GM10266 (cell line): ENCODE measurements around the gene TGFBR1.

Source experiments
- DNase-seq: peaks from one replicate; pipeline ENCODE4 v3.0.0; 2012; ENCODE audit errors: extremely low spot score
- TF ChIP-seq, protein P1 (sequence below): IDR thresholded peaks from 2 replicates; pipeline ENCODE4 v1.5.1; 2012; ENCODE audit warnings: mild to moderate bottlenecking, low read depth; ENCODE audit not compliant: control insufficient read depth, insufficient read depth; ENCODE audit errors: missing control alignments

Gene TGFBR1

GRCh38 chr9:99118782-99119466 lies 14.0 kb downstream of the TGFBR1 start:
- TF ChIP-seq, protein P1, sequence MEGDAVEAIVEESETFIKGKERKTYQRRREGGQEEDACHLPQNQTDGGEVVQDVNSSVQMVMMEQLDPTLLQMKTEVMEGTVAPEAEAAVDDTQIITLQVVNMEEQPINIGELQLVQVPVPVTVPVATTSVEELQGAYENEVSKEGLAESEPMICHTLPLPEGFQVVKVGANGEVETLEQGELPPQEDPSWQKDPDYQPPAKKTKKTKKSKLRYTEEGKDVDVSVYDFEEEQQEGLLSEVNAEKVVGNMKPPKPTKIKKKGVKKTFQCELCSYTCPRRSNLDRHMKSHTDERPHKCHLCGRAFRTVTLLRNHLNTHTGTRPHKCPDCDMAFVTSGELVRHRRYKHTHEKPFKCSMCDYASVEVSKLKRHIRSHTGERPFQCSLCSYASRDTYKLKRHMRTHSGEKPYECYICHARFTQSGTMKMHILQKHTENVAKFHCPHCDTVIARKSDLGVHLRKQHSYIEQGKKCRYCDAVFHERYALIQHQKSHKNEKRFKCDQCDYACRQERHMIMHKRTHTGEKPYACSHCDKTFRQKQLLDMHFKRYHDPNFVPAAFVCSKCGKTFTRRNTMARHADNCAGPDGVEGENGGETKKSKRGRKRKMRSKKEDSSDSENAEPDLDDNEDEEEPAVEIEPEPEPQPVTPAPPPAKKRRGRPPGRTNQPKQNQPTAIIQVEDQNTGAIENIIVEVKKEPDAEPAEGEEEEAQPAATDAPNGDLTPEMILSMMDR = no peak
- peak; percentile 50 for DNase-seq

DNA sequence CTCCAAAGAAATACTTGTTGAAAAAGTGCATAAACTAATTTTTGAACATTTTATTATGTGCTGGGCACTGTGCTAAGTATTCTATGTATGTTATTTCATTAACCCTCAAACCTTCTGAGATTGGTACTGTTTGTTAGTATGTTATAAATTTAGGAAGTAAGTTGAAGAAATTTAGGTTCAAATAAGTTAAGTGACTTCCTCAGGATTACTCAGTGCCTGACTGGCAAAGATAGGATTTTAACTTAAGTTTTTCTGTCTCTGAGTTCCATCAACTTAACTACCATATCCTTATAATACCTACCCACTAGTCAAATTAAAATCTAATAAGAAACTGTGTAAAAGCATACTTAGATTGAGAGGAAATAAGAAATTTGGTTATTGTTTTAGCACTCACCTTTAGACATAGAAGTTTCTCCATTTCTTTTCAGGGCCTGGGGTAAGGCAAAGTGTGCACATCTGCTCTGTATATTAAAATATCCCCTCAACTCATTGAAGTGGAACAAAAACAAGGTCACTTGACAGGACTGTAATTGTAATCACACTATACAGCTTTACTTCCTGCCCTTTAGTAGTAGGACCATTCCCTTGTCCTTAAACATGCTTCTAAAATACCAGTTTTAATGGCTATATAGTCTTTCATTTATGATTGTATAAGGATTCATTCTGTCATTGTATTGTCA lies 15.2 kb downstream of the TGFBR1 start:
- DNase-seq = no peak

GRCh38 chr9:99121604-99122003 lies 16.7 kb downstream of the TGFBR1 start:
- TF ChIP-seq, protein P1 = no peak
- no peak for DNase-seq

More for the DNA sequence above, 15.2 kb downstream of the TGFBR1 start:
- TF ChIP-seq, protein P1 = no peak

DNA sequence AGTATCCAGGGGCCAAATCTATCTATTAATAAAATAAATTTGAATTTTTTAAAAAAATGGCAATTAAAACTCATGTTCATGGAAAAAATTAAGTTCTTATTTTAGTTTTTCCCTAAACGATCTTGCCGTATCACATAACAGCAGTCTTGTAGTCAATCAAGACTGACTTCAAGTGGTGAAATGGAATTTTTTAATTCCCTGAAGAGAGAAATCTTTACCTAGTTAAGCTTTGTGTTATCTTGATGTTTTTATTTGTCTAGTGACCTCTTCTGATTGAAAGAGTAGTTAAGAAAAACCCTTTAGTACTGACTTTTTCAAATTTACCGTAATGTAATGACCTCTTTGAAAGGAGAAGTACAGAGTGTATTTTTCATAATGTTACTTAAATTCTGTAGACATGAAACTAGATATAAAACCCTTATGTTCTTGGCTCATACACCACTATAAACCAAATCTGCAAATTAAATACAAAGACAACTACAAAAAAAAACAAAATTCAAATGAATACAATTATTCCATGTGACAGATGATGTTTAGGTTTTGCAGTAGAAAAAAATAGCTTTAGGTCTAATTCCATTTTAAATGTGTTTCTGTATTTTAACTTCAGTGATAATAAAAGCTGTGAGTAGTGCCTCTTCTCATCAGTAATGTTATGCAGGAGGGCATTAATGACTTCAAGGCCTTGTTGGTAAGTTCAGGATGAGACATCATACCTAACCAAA lies 19.8 kb downstream of the TGFBR1 start:
- TF ChIP-seq, protein P1 = no peak
- no peak for DNase-seq

DNA sequence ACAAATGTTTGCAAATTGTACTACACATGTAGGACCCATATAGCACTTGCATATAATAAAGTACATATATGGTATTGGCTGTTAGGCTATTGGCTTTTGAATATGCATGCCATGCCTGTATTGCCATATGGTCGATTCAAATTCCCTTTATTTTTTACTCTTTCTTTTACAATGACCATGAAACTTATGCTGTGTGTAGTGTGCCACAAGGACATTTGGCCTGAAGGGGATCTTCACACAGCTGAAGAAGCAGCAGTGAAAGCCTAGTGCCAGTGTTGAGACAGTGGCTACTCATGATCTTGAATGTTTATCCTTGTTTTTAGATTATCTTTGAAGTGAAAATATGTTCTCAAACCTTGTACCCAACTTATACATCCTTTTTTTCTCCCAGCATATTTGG lies 20.5 kb downstream of the TGFBR1 start:
- TF ChIP-seq, protein P1 = no peak

GRCh38 chr9:99126312-99126711 lies 21.4 kb downstream of the TGFBR1 start:
- DNase-seq = no peak
- TF ChIP-seq, protein P1 = no peak

More for the DNA sequence above, 20.5 kb downstream of the TGFBR1 start:
- no peak for DNase-seq
